Measurements from ENCODE around the gene PTGER4.
"Not testable (repeated sequence)": the region's sequence is repeated elsewhere in the genome, so short reads cannot be mapped to it uniquely, and the experiment has no call there.

Gene PTGER4

GRCh38 chr5:40679913-40680681 is at the start of gene PTGER4:
Gene PTGER4, plus strand, starts transcription at chr5:40679915. Its CDS starts 1,079 bp downstream, at chr5:40680994.
- peak; percentile 43 for DNase-seq

GRCh38 chr5:40630126-40630525 is 49.6 kb upstream of the PTGER4 start:
- no peak for DNase-seq

GRCh38 chr5:40631236-40631635 is 48.5 kb upstream of the PTGER4 start:
- DNase-seq = no peak

GRCh38 chr5:40634154-40634553 is 45.6 kb upstream of the PTGER4 start:
- DNase-seq = no peak

- DNase-seq = no peak
Measured at GRCh38 chr5:40634593-40634992, 45.1 kb upstream of the PTGER4 start.

GRCh38 chr5:40639531-40639930 is 40.2 kb upstream of the PTGER4 start:
- DNase-seq = not testable (repeated sequence)

GRCh38 chr5:40646266-40646665 is 33.4 kb upstream of the PTGER4 start:
- DNase-seq = no peak

- no peak for DNase-seq
Measured at GRCh38 chr5:40648150-40648549, 31.6 kb upstream of the PTGER4 start.

- DNase-seq = no peak
Measured at GRCh38 chr5:40649463-40650030, 30.2 kb upstream of the PTGER4 start.

- no peak for DNase-seq
Measured at GRCh38 chr5:40651201-40651600, 28.5 kb upstream of the PTGER4 start.

- peak; percentile 48 for DNase-seq
Measured at GRCh38 chr5:40652441-40653220, 27.1 kb upstream of the PTGER4 start.

GRCh38 chr5:40653221-40654022 is 26.3 kb upstream of the PTGER4 start:
- peak; percentile 54 for DNase-seq

GRCh38 chr5:40654377-40654991 is 25.2 kb upstream of the PTGER4 start:
- no peak for DNase-seq

- DNase-seq = peak; percentile 37
Measured at GRCh38 chr5:40655138-40655537, 24.6 kb upstream of the PTGER4 start.

GRCh38 chr5:40656091-40656490 is 23.6 kb upstream of the PTGER4 start:
- DNase-seq = not testable (repeated sequence)

GRCh38 chr5:40656766-40657165 is 22.9 kb upstream of the PTGER4 start:
- DNase-seq = no peak

GRCh38 chr5:40660751-40661150 is 19.0 kb upstream of the PTGER4 start:
- no peak for DNase-seq

- no peak for DNase-seq
Measured at GRCh38 chr5:40665635-40666298, 13.9 kb upstream of the PTGER4 start.

GRCh38 chr5:40666657-40667056 is 13.1 kb upstream of the PTGER4 start:
- no peak for DNase-seq

GRCh38 chr5:40667161-40667663 is 12.5 kb upstream of the PTGER4 start:
- DNase-seq = no peak

GRCh38 chr5:40669606-40670390 is 9.9 kb upstream of the PTGER4 start:
- DNase-seq = no peak
